ENCODE measurements around the gene TTC33.

DNA sequence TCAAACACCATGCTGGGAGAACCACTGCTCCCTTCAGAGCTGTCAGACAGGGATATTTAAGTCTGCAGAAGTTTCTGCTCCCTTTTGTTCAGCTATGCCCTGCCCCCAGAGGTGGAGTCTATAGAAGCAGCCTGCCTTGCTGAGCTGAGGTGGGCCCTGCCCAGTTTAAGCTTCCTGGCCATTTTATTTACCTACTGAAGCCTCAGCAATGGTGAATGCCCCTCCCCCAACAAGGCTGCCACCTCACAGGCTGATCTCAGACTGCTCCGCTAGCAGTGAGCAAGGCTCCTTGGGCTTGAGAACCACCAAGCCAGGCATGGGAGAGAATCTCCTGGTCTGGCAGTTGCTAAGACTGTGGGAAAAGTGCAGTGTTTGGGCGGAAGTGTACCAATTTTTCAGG is 281.5 kb downstream of the TTC33 start:
- no peak for TF ChIP-seq TAF1 (IDR thresholded peaks at IDR 0.05; ENCODE audit: borderline replicate concordance, insufficient read depth, low read length)
- TF ChIP-seq POLR2AphosphoS5 (IDR thresholded peaks at IDR 0.05; ENCODE audit: low read depth, low read length), result no peak
- TF ChIP-seq SIN3A (IDR thresholded peaks at IDR 0.05; ENCODE audit: borderline replicate concordance, insufficient read depth, low read length), result no peak
- TF ChIP-seq, protein P1, sequence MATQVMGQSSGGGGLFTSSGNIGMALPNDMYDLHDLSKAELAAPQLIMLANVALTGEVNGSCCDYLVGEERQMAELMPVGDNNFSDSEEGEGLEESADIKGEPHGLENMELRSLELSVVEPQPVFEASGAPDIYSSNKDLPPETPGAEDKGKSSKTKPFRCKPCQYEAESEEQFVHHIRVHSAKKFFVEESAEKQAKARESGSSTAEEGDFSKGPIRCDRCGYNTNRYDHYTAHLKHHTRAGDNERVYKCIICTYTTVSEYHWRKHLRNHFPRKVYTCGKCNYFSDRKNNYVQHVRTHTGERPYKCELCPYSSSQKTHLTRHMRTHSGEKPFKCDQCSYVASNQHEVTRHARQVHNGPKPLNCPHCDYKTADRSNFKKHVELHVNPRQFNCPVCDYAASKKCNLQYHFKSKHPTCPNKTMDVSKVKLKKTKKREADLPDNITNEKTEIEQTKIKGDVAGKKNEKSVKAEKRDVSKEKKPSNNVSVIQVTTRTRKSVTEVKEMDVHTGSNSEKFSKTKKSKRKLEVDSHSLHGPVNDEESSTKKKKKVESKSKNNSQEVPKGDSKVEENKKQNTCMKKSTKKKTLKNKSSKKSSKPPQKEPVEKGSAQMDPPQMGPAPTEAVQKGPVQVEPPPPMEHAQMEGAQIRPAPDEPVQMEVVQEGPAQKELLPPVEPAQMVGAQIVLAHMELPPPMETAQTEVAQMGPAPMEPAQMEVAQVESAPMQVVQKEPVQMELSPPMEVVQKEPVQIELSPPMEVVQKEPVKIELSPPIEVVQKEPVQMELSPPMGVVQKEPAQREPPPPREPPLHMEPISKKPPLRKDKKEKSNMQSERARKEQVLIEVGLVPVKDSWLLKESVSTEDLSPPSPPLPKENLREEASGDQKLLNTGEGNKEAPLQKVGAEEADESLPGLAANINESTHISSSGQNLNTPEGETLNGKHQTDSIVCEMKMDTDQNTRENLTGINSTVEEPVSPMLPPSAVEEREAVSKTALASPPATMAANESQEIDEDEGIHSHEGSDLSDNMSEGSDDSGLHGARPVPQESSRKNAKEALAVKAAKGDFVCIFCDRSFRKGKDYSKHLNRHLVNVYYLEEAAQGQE (IDR thresholded peaks at IDR 0.05; ENCODE audit: insufficient read depth in 1 of 2, low read depth in 2 of 2, low read length in 2 of 2), result no peak
- TF ChIP-seq FOXP2 (optimal IDR thresholded peaks at IDR 0.05; ENCODE audit: borderline replicate concordance, extremely low read depth, extremely low read length, insufficient read depth), result no peak
